COLO668 (cell line): ENCODE measurements around the gene C17orf107.
A peak's percentile ranks its signal among the peaks of the same experiment; 100 is the strongest.
"Not testable (repeated sequence)": the region's sequence is repeated elsewhere in the genome, so short reads cannot be mapped to it uniquely, and the experiment has no call there.

ENCODE experiments used
- DNase-seq: peaks from one replicate; lab custom pipeline; 2025; ENCODE audit not compliant: unreplicated experiment; lab: John Stamatoyannopoulos, UW

The C17orf107 gene

GRCh38 chr17:4899341-4900230 is at the start of gene C17orf107:
C17orf107 (plus strand) TSS chr17:4899536; CDS start chr17:4899763, 227 bp downstream.
- no peak for DNase-seq

- no peak for DNase-seq
These were observed 49.1 kb upstream of the C17orf107 start for GRCh38 chr17:4850246-4850645.

- no peak for DNase-seq
These were observed 48.3 kb upstream of the C17orf107 start for GRCh38 chr17:4851084-4851483.

GRCh38 chr17:4852567-4853207 is 46.6 kb upstream of the C17orf107 start:
- peak; percentile 4 for DNase-seq

GRCh38 chr17:4853208-4853671 is 46.1 kb upstream of the C17orf107 start:
- no peak for DNase-seq

- peak; percentile 5 for DNase-seq
These were observed 45.1 kb upstream of the C17orf107 start for GRCh38 chr17:4854111-4854681.

- no peak for DNase-seq
These were observed 42.9 kb upstream of the C17orf107 start for GRCh38 chr17:4856271-4856936.

GRCh38 chr17:4856937-4857314 is 42.4 kb upstream of the C17orf107 start:
- DNase-seq = no peak

- DNase-seq = not testable (repeated sequence)
These were observed 42.0 kb upstream of the C17orf107 start for GRCh38 chr17:4857347-4857746.

GRCh38 chr17:4858068-4858881 is 41.1 kb upstream of the C17orf107 start:
- DNase-seq = peak; percentile 1

GRCh38 chr17:4858882-4859260 is 40.5 kb upstream of the C17orf107 start:
- DNase-seq = no peak

- no peak for DNase-seq
These were observed 39.3 kb upstream of the C17orf107 start for GRCh38 chr17:4859816-4860625.

GRCh38 chr17:4860651-4861050 is 38.7 kb upstream of the C17orf107 start:
- no peak for DNase-seq

GRCh38 chr17:4861052-4861451 is 38.3 kb upstream of the C17orf107 start:
- no peak for DNase-seq

- no peak for DNase-seq
These were observed 36.6 kb upstream of the C17orf107 start for GRCh38 chr17:4862720-4863119.

- no peak for DNase-seq
These were observed 36.0 kb upstream of the C17orf107 start for GRCh38 chr17:4863321-4863720.

GRCh38 chr17:4867535-4867934 is 31.8 kb upstream of the C17orf107 start:
- DNase-seq = not testable (repeated sequence)

GRCh38 chr17:4869058-4869998 is 30.0 kb upstream of the C17orf107 start:
- not testable (repeated sequence) for DNase-seq

GRCh38 chr17:4870855-4871254 is 28.5 kb upstream of the C17orf107 start:
- no peak for DNase-seq
